ENCODE measurements around the gene SLC7A7. TPM values are rescaled to one million over a fixed set of nuclear protein-coding genes. Genes with fewer than 3 reads are reported as not detected.

Gene SLC7A7
- total and polyA plus RNA-seq, 2 of the 13 experiments (the other 11 are each of a cell fraction or from before 2014, with no cell fraction given) = 0.13 to 0.63 TPM

DNA sequence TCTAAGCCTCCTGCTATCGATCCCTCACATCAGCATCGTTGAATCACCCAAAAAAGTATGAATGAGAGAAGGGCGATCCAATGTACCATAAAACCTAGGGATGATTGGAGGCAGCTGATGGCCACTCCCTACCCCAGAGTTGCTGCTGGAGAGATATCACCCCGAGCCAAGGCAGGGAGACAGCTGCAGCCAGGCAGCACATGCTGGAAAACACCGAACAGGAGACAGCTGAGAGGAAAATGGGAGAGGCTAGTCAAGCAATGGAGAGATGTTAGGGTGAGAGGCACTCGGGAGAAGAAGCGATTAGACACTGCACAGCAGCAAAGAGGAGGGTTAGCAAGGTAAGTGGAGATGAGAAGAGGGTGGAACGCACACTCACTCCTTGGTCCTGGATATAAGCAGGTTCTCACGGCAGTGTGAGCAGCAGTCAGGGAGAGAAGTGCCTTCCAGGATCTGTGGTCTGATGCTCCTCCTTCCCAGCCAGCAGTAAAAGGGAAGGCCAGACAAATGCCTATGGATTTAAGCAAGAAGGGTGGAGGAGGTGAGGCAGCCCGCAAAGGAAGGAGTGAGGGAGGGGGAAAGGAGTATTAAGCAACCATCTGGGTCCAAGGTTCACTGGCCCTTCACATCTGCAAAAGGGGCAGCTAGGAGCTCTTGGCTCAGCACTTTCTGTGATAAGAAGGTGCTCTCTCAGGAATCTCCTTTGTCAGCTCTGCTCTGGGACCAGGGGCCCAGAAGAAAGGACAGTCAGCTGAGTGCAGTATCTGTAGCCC lies at the start of gene SLC7A7 (continued):
- TF ChIP-seq ZNF558 (CRISPR knock-in tag; IDR thresholded peaks at IDR 0.05; ENCODE audit: borderline replicate concordance) = 0 out of 2 replicates have a peak, but pooled peaks have one; percentile 54
- TF ChIP-seq FOXP1 (IDR thresholded peaks at IDR 0.05) = no peak
- TF ChIP-seq FOXP1 (CRISPR knock-in tag; IDR thresholded peaks at IDR 0.05) = no peak
- no peak for TF ChIP-seq HNRNPK (IDR thresholded peaks at IDR 0.05; ENCODE audit: low read depth, low read length, poor library complexity, severe bottlenecking)
- TF ChIP-seq JUNB (CRISPR knock-in tag; IDR thresholded peaks at IDR 0.05; ENCODE audit: borderline replicate concordance) = 0 out of 2 replicates have a peak, but pooled peaks have one; percentile 29
- no peak for TF ChIP-seq NFKB2 (CRISPR knock-in tag; IDR thresholded peaks at IDR 0.05; ENCODE audit: borderline replicate concordance)
- TF ChIP-seq, protein P1, sequence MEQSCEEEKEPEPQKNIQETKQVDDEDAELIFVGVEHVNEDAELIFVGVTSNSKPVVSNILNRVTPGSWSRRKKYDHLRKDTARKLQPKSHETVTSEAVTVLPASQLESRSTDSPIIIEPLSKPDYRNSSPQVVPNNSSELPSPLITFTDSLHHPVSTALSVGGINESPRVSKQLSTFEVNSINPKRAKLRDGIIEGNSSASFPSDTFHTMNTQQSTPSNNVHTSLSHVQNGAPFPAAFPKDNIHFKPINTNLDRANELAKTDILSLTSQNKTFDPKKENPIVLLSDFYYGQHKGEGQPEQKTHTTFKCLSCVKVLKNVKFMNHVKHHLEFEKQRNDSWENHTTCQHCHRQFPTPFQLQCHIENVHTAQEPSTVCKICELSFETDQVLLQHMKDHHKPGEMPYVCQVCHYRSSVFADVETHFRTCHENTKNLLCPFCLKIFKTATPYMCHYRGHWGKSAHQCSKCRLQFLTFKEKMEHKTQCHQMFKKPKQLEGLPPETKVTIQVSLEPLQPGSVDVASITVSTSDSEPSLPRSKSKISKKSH (CRISPR knock-in tag; IDR thresholded peaks at IDR 0.05; ENCODE audit: borderline replicate concordance) = no peak
- TF ChIP-seq, protein P2, sequence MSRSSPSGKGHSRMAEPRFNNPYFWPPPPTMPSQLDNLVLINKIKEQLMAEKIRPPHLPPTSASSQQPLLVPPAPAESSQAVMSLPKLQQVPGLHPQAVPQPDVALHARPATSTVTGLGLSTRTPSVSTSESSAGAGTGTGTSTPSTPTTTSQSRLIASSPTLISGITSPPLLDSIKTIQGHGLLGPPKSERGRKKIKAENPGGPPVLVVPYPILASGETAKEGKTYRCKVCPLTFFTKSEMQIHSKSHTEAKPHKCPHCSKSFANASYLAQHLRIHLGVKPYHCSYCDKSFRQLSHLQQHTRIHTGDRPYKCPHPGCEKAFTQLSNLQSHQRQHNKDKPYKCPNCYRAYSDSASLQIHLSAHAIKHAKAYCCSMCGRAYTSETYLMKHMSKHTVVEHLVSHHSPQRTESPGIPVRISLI (CRISPR knock-in tag; IDR thresholded peaks at IDR 0.05; ENCODE audit: borderline replicate concordance) = no peak
- TF ChIP-seq ZFYVE20 (CRISPR knock-in tag; IDR thresholded peaks at IDR 0.05; ENCODE audit: borderline replicate concordance, low read depth) = peak; percentile 83; the same call in 1 of the 2 replicates
- TF ChIP-seq, protein P3, sequence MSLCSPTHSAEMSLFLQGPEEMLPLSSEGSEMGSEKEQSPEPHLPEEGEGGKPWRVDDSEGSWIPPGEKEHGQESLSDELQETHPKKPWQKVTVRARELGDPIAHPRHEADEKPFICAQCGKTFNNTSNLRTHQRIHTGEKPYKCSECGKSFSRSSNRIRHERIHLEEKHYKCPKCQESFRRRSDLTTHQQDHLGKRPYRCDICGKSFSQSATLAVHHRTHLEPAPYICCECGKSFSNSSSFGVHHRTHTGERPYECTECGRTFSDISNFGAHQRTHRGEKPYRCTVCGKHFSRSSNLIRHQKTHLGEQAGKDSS (CRISPR knock-in tag; IDR thresholded peaks at IDR 0.05; ENCODE audit: borderline replicate concordance, low read depth) = peak; percentile 67; the same call in 1 of the 2 replicates
- no peak for TF ChIP-seq ZBTB8A (CRISPR knock-in tag; IDR thresholded peaks at IDR 0.05; ENCODE audit: borderline replicate concordance, low read depth)
- TF ChIP-seq, protein P4, sequence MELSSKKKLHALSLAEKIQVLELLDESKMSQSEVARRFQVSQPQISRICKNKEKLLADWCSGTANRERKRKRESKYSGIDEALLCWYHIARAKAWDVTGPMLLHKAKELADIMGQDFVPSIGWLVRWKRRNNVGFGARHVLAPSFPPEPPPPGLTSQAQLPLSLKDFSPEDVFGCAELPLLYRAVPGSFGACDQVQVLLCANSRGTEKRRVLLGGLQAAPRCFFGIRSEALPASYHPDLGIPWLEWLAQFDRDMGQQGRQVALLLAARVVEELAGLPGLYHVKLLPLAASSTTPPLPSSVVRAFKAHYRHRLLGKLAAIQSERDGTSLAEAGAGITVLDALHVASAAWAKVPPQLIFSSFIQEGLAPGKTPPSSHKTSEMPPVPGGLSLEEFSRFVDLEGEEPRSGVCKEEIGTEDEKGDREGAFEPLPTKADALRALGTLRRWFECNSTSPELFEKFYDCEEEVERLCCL (CRISPR knock-in tag; IDR thresholded peaks at IDR 0.05; ENCODE audit: borderline replicate concordance) = no peak
- TF ChIP-seq PHF8 (CRISPR knock-in tag; IDR thresholded peaks at IDR 0.05) = no peak
- no peak for TF ChIP-seq KAT2B (IDR thresholded peaks at IDR 0.05; ENCODE audit: borderline replicate concordance, low read depth, low read length)
- no peak for TF ChIP-seq ZNF552 (CRISPR knock-in tag; IDR thresholded peaks at IDR 0.05; ENCODE audit: borderline replicate concordance)
- no peak for TF ChIP-seq CHD4 (IDR thresholded peaks at IDR 0.05; ENCODE audit: borderline replicate concordance, low read length)
- TF ChIP-seq SMAD1 (CRISPR knock-in tag; IDR thresholded peaks at IDR 0.05; ENCODE audit: borderline replicate concordance, low read depth) = no peak
- TF ChIP-seq FOSL2 (CRISPR knock-in tag; IDR thresholded peaks at IDR 0.05) = peak; percentile 18; the same call in 1 of the 2 replicates
- TF ChIP-seq ONECUT2 (CRISPR knock-in tag; IDR thresholded peaks at IDR 0.05) = no peak
- TF ChIP-seq ZFP41 (CRISPR knock-in tag; IDR thresholded peaks at IDR 0.05; ENCODE audit: borderline replicate concordance) = no peak
- TF ChIP-seq JARID2 (CRISPR knock-in tag; IDR thresholded peaks at IDR 0.05; ENCODE audit: insufficient replicate concordance) = no peak
- TF ChIP-seq HDAC1 (CRISPR knock-in tag; IDR thresholded peaks at IDR 0.05) = no peak
- TF ChIP-seq, protein P5, sequence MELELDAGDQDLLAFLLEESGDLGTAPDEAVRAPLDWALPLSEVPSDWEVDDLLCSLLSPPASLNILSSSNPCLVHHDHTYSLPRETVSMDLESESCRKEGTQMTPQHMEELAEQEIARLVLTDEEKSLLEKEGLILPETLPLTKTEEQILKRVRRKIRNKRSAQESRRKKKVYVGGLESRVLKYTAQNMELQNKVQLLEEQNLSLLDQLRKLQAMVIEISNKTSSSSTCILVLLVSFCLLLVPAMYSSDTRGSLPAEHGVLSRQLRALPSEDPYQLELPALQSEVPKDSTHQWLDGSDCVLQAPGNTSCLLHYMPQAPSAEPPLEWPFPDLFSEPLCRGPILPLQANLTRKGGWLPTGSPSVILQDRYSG (CRISPR knock-in tag; IDR thresholded peaks at IDR 0.05) = no peak
- no peak for TF ChIP-seq NR2F2 (IDR thresholded peaks at IDR 0.05; ENCODE audit: borderline replicate concordance, low read depth)

Data from HepG2 (cell line).